SU-DHL-6 (cell line): ENCODE measurements around the gene IRX5.

ENCODE experiments used
- H2AFZ ChIP-seq: fragments of 200-600 bp; sonication (generic); 2 replicates; pipeline ENCODE4 v1.6.1; 2014; ENCODE audit warnings: low read depth, mild to moderate bottlenecking, moderate library complexity, mixed read lengths, antibody characterized with exemption, low read length; ENCODE audit not compliant: severe bottlenecking
- H3F3A ChIP-seq: fragments of 200-600 bp; shearing (Covaris generic); 2 replicates; pipeline ENCODE4 v1.6.0; 2016; ENCODE audit warnings: antibody characterized with exemption, mild to moderate bottlenecking; ENCODE audit not compliant: insufficient read depth
- H3K27ac ChIP-seq: fragments of 200-600 bp; sonication (generic); 2 replicates; pipeline ENCODE4 v1.5.1; 2016; ENCODE audit warnings: low read depth, mild to moderate bottlenecking, low read length, moderate library complexity, mixed read lengths
- H3K27me3 ChIP-seq: fragments of 200-600 bp; sonication (generic), shearing (Covaris generic); 2 replicates; pipeline ENCODE4 v1.6.0; 2014; ENCODE audit warnings: mild to moderate bottlenecking, low read length
- H3K36me3 ChIP-seq: fragments of 200-600 bp; sonication (generic); 2 replicates; pipeline ENCODE4 v1.6.1; 2014; ENCODE audit warnings: mild to moderate bottlenecking, low read length, mixed read lengths
- H3K4me2 ChIP-seq: fragments of 300-600, 200-600 bp; shearing (Covaris generic), sonication (generic); 2 replicates; pipeline ENCODE4 v1.6.0; 2014; ENCODE audit warnings: low read length, low read depth, mild to moderate bottlenecking; ENCODE audit not compliant: poor library complexity, severe bottlenecking
- H3K4me3 ChIP-seq: fragments of 200-600 bp; sonication (generic); 2 replicates; pipeline ENCODE4 v1.5.1; 2014; ENCODE audit warnings: antibody characterized with exemption, low read length, mild to moderate bottlenecking, mixed read lengths; ENCODE audit not compliant: insufficient read depth, poor library complexity, severe bottlenecking
- H3K79me2 ChIP-seq: fragments of 200-600 bp; sonication (generic); 2 replicates; pipeline ENCODE4 v1.6.1; 2014; ENCODE audit warnings: mild to moderate bottlenecking, low read length, moderate library complexity; ENCODE audit not compliant: insufficient read depth
- H3K9ac ChIP-seq: fragments of 200-600 bp; sonication (generic); 2 replicates; pipeline ENCODE4 v1.7.0; 2014; ENCODE audit warnings: mild to moderate bottlenecking, low read length
- H3K9me2 ChIP-seq: fragments of 200-600 bp; sonication (generic); replicated peaks from 2 replicates; pipeline ENCODE4 v1.6.1; 2014; ENCODE audit warnings: low read length; ENCODE audit not compliant: insufficient read depth
- H3K9me3 ChIP-seq: fragments of 200-600 bp; sonication (generic); 2 replicates; pipeline ENCODE4 v1.6.1; 2014; ENCODE audit warnings: low read length, mixed read lengths; ENCODE audit not compliant: insufficient read depth
- H4K20me1 ChIP-seq: fragments of 200-600 bp; sonication (generic); 2 replicates; pipeline ENCODE4 v1.6.1; 2014; ENCODE audit warnings: low read depth, mild to moderate bottlenecking, antibody characterized with exemption, low read length, moderate library complexity, mixed read lengths
- CTCF ChIP-seq: fragments of 200-600 bp; sonication (generic); IDR thresholded peaks from one replicate; pipeline ENCODE4 v1.5.1; 2017; ENCODE audit warnings: antibody characterized with exemption, mild to moderate bottlenecking, low read length, moderate library complexity; ENCODE audit not compliant: insufficient read depth, poor library complexity, severe bottlenecking
- EZH2phosphoT487 ChIP-seq: fragments of 200-600 bp; sonication (generic), shearing (Covaris generic); conservative IDR thresholded peaks from 2 replicates; pipeline ENCODE4 v1.6.1; 2018; ENCODE audit warnings: mild to moderate bottlenecking, antibody characterized with exemption, low read length, moderate library complexity, mixed read lengths

IRX5 gene

GRCh38 chr16:54965464-54965863, 34.8 kb downstream of the IRX5 start:
- Histone ChIP-seq H3K9me2 (no peaks in the 10 kb centered on the region), H3K27ac (no peak overlapping the region), H3K4me2 (no peak overlapping the region), H3F3A (no peaks in the 10 kb centered on the region), H2AFZ (no peak overlapping the region), H3K36me3 (no peaks in the 10 kb centered on the region), H3K27me3 (no peaks in the 10 kb centered on the region), H3K9me3 (no peaks in the 10 kb centered on the region), H3K79me2 (no peaks in the 10 kb centered on the region), H4K20me1 (no peaks in the 10 kb centered on the region), H3K9ac (no peak overlapping the region), H3K4me3 (no peak overlapping the region)
- TF ChIP-seq EZH2phosphoT487 (no peak), CTCF (no peak)

GRCh38 chr16:54968011-54968410, 37.3 kb downstream of the IRX5 start:
- no peak overlapping the region for H3K4me2 ChIP-seq
- H2AFZ ChIP-seq: no peak overlapping the region
- no peak overlapping the region for H3K4me3 ChIP-seq
- H3K27ac ChIP-seq: no peak overlapping the region
- no peak overlapping the region for H3K9ac ChIP-seq
- no peaks in the 10 kb centered on the region for H3K27me3 ChIP-seq
- no peaks in the 10 kb centered on the region for H3K36me3 ChIP-seq
- no peaks in the 10 kb centered on the region for H3K9me3 ChIP-seq
- TF ChIP-seq CTCF (no peak), EZH2phosphoT487 (no peak)
- no peaks in the 10 kb centered on the region for H4K20me1 ChIP-seq
- H3K79me2 ChIP-seq: no peaks in the 10 kb centered on the region
- H3K9me2 ChIP-seq: no peaks in the 10 kb centered on the region
- H3F3A ChIP-seq: no peaks in the 10 kb centered on the region

GRCh38 chr16:54968784-54969183, 38.1 kb downstream of the IRX5 start:
- Histone ChIP-seq H2AFZ (no peak overlapping the region), H3K27me3 (no peaks in the 10 kb centered on the region), H3K4me3 (no peak overlapping the region), H3K9me3 (no peaks in the 10 kb centered on the region), H3K9ac (no peak overlapping the region), H3K27ac (no peak overlapping the region), H3K9me2 (no peaks in the 10 kb centered on the region), H3K36me3 (no peaks in the 10 kb centered on the region), H3K79me2 (no peaks in the 10 kb centered on the region), H4K20me1 (no peaks in the 10 kb centered on the region), H3K4me2 (no peak overlapping the region), H3F3A (no peaks in the 10 kb centered on the region)
- TF ChIP-seq CTCF (no peak), EZH2phosphoT487 (no peak)
